ENCODE measurements around the gene HTRA3. TPM values are rescaled to one million over a fixed set of nuclear protein-coding genes. Genes with fewer than 3 reads are reported as not detected.
A peak's percentile ranks its signal among the peaks of the same experiment; 100 is the strongest.

Gene HTRA3
- total and polyA plus RNA-seq, 2 of the 8 experiments (the other 6 are each of a cell fraction or from before 2014, with no cell fraction given): 3.2 to 5.8 TPM

- Histone ChIP-seq H3K56ac (replicated peaks; ENCODE audit: insufficient read length, low read depth, low read length) (no peak overlapping the region), H2BK12ac (ENCODE audit: low read depth, low read length) (peak overlapping the region; percentile 72; the same call in 1 of the 2 replicates), H3K18ac (ENCODE audit: extremely low read depth, low read length) (peak overlapping the region; percentile 57), H2BK20ac (ENCODE audit: low read length) (peak overlapping the region; percentile 40), H2AFZ (ENCODE audit: low read length) (no peak overlapping the region), H2AK5ac (ENCODE audit: low read depth, low read length) (peak overlapping the region; percentile 95), H3K4me1 (replicated peaks in 1 of 4; ENCODE audit: control insufficient read depth in 3 of 4, insufficient read depth in 4 of 4, low read length in 3 of 4) (peaks cover 9 to 26% (median 22%) of the 10 kb centered on the region in 4 experiments), H3K14ac (ENCODE audit: insufficient read length) (no peak overlapping the region), H3K4ac (replicated peaks; ENCODE audit: insufficient read length, low read depth, low read length) (peak overlapping the region; percentile 81), H3K27ac (ENCODE audit: low read depth, low read length) (no peak overlapping the region), H4K91ac (replicated peaks; ENCODE audit: insufficient read length, low read length) (peak overlapping the region; percentile 25), H3K9me3 (ENCODE audit: insufficient read depth in 2 of 2, low read depth in 1 of 2, low read length in 1 of 2) (peaks cover 0 to 5% of the 10 kb centered on the region in 2 experiments; a peak in 1 of 4 replicates), H2BK15ac (ENCODE audit: low read length) (0 out of 2 replicates have a peak overlapping the region, but pooled peaks have one; percentile 21), H3K36me3 (ENCODE audit: control insufficient read depth in 2 of 4, insufficient read depth in 4 of 4, low read length in 3 of 4) (no peaks in the 10 kb centered on the region; a peak in 1 of 8 replicates), H4K5ac (ENCODE audit: insufficient read length, low read depth, low read length) (no peak overlapping the region), H3K23ac (ENCODE audit: insufficient read length) (no peak overlapping the region), H3K23me2 (ENCODE audit: low read depth, low read length) (peaks cover 4% of the 10 kb centered on the region; the same call in 1 of the 2 replicates), H3K27me3 (replicated peaks in 1 of 4; ENCODE audit: control insufficient read depth in 3 of 4, extremely low read depth in 1 of 4, insufficient read depth in 3 of 4, low read length in 3 of 4) (peaks cover 0 to 23% (median 2%) of the 10 kb centered on the region in 4 experiments; a peak in 5 of 7 replicates), H3K4me2 (ENCODE audit: insufficient read depth in 1 of 2, low read depth in 2 of 2, low read length in 2 of 2) (no peak overlapping the region; a peak in 1 of 4 replicates), H4K20me1 (replicated peaks in 1 of 2; ENCODE audit: control insufficient read depth in 1 of 2, insufficient read depth in 2 of 2, low read length in 2 of 2) (no peaks in the 10 kb centered on the region), H2BK120ac (replicated peaks; ENCODE audit: low read depth, low read length) (no peak overlapping the region), H2BK5ac (ENCODE audit: low read depth, low read length) (no peak overlapping the region), H3K79me2 (ENCODE audit: control insufficient read depth in 1 of 2, insufficient read depth in 2 of 2, low read length in 2 of 2) (no peaks in the 10 kb centered on the region), H3K4me3 (ENCODE audit: extremely low read depth in 1 of 4, insufficient read depth in 2 of 4, low read depth in 3 of 4, low read length in 4 of 4) (no peak overlapping the region), H4K8ac (ENCODE audit: extremely low read depth, insufficient read depth, low read length) (no peak overlapping the region), H3K79me1 (ENCODE audit: low read depth, low read length) (no peaks in the 10 kb centered on the region), H3K9ac (replicated peaks in 1 of 4; ENCODE audit: extremely low read depth in 1 of 4, low read depth in 3 of 4, low read length in 3 of 4) (no peak overlapping the region)
- FAIRE-seq (no peak), DNase-seq (ENCODE audit: low read depth in 1 of 2, low spot score in 2 of 2) (no peak)
- TF ChIP-seq HDAC2 (IDR thresholded peaks at IDR 0.05; ENCODE audit: borderline replicate concordance in 1 of 2, low read depth in 2 of 2, low read length in 2 of 2) (no peak), KDM1A (IDR thresholded peaks at IDR 0.05; ENCODE audit: borderline replicate concordance, low read length) (no peak)
- WGBS, 2 experiments (ENCODE audit: extremely low coverage in 1 of 2, insufficient coverage in 1 of 2, insufficient read length in 1 of 2, insufficient replicate concordance in 2 of 2, low coverage in 1 of 2, low lambda C conversion rate in 2 of 2, missing lambda C conversion rate in 1 of 2): 89% methylated on average over 8 of the region's 8 CpGs; no CpG with 5 or more reads in 1 of the 2 experiments
- CTCF ChIA-PET (ENCODE audit: partially characterized antibody): no interaction called here
- POLR2A ChIA-PET (ENCODE audit: partially characterized antibody): no interaction called here
Observed at GRCh38 chr4:8355864-8356565, 86.5 kb downstream of the HTRA3 start.

All from H1 (cell line).